GM12891 (cell line): Measurements from ENCODE around the gene TRAPPC6A.

ENCODE experiments used
- POLR2A ChIP-seq: IDR thresholded peaks from 2 replicates; pipeline ENCODE4 v1.6.1; 2011; ENCODE audit warnings: low read depth, low read length, control low read depth
- POLR2AphosphoS5 ChIP-seq: IDR thresholded peaks from 2 replicates; pipeline ENCODE4 v1.6.1; 2011; ENCODE audit warnings: low read depth, low read length, control low read depth
- POU2F2 ChIP-seq: IDR thresholded peaks from 2 replicates; pipeline ENCODE4 v1.6.1; 2011; ENCODE audit warnings: low read depth, mild to moderate bottlenecking, control low read depth, low read length, moderate library complexity
- SPI1 ChIP-seq: IDR thresholded peaks from 2 replicates; pipeline ENCODE4 v1.6.1; 2011; ENCODE audit warnings: low read depth, low read length, control low read depth
- TAF1 ChIP-seq: IDR thresholded peaks from 2 replicates; pipeline ENCODE4 v1.6.1; 2011; ENCODE audit warnings: low read depth, low read length, control low read depth

GRCh38 chr19:45125360-45125759, 52.7 kb downstream of the TRAPPC6A start:
- TF ChIP-seq POLR2A (no peak), TAF1 (no peak), POLR2AphosphoS5 (no peak), POU2F2 (no peak), SPI1 (no peak)
